Mucosa of stomach (tissue), 1 donor: Measurements from ENCODE around the gene MIPEP.

ENCODE experiments used
- H3K27me3 ChIP-seq: one replicate; pipeline ENCODE4 v1.7.0; 2013; ENCODE audit warnings: mild to moderate bottlenecking, low read length; ENCODE audit not compliant: control insufficient read depth, insufficient read depth
- H3K36me3 ChIP-seq: one replicate; pipeline ENCODE4 v1.7.0; 2013; ENCODE audit warnings: low read length; ENCODE audit not compliant: control insufficient read depth, insufficient read depth
- H3K4me1 ChIP-seq: one replicate; pipeline ENCODE4 v1.7.0; 2013; ENCODE audit warnings: mild to moderate bottlenecking, low read length; ENCODE audit not compliant: control insufficient read depth, insufficient read depth
- H3K4me3 ChIP-seq: one replicate; pipeline ENCODE4 v1.7.0; 2013; ENCODE audit warnings: low read length
- H3K9ac ChIP-seq: one replicate; pipeline ENCODE4 v1.7.0; 2013; ENCODE audit warnings: mild to moderate bottlenecking, low read length, moderate library complexity
- H3K9me3 ChIP-seq: one replicate; pipeline ENCODE4 v1.7.0; 2013; ENCODE audit warnings: mild to moderate bottlenecking, low read length, moderate library complexity; ENCODE audit not compliant: control insufficient read depth
- donor health status: Pancreatic carcinoma.

MIPEP gene

GRCh38 chr13:23724196-23724970 lies 164.8 kb downstream of the MIPEP start:
- Histone ChIP-seq H3K27me3 (no peaks in the 10 kb centered on the region), H3K36me3 (no peaks in the 10 kb centered on the region), H3K4me3 (no peak overlapping the region), H3K9ac (no peak overlapping the region), H3K9me3 (no peaks in the 10 kb centered on the region), H3K4me1 (no peaks in the 10 kb centered on the region)

- Histone ChIP-seq H3K27me3 (no peaks in the 10 kb centered on the region), H3K4me1 (no peaks in the 10 kb centered on the region), H3K36me3 (no peaks in the 10 kb centered on the region), H3K9ac (no peak overlapping the region), H3K9me3 (no peaks in the 10 kb centered on the region), H3K4me3 (no peak overlapping the region)
Measured at GRCh38 chr13:23723471-23723870, 165.7 kb downstream of the MIPEP start.

GRCh38 chr13:23722726-23723453 lies 166.3 kb downstream of the MIPEP start:
- H3K4me1 ChIP-seq = no peaks in the 10 kb centered on the region
- H3K36me3 ChIP-seq = no peaks in the 10 kb centered on the region
- no peak overlapping the region for H3K9ac ChIP-seq
- no peaks in the 10 kb centered on the region for H3K9me3 ChIP-seq
- no peaks in the 10 kb centered on the region for H3K27me3 ChIP-seq
- H3K4me3 ChIP-seq = no peak overlapping the region

- H3K9me3 ChIP-seq = no peaks in the 10 kb centered on the region
- no peaks in the 10 kb centered on the region for H3K36me3 ChIP-seq
- no peak overlapping the region for H3K9ac ChIP-seq
- H3K4me3 ChIP-seq = no peak overlapping the region
- no peaks in the 10 kb centered on the region for H3K27me3 ChIP-seq
- H3K4me1 ChIP-seq = no peaks in the 10 kb centered on the region
Measured at GRCh38 chr13:23718996-23719395, 170.2 kb downstream of the MIPEP start.

GRCh38 chr13:23716401-23716800 lies 172.8 kb downstream of the MIPEP start:
- Histone ChIP-seq H3K9me3 (no peaks in the 10 kb centered on the region), H3K27me3 (no peaks in the 10 kb centered on the region), H3K4me3 (no peak overlapping the region)

GRCh38 chr13:23715762-23716235 lies 173.4 kb downstream of the MIPEP start:
- H3K9ac ChIP-seq = no peak overlapping the region
- H3K9me3 ChIP-seq = no peaks in the 10 kb centered on the region
- H3K36me3 ChIP-seq = no peaks in the 10 kb centered on the region
- no peaks in the 10 kb centered on the region for H3K4me1 ChIP-seq
- H3K27me3 ChIP-seq = no peaks in the 10 kb centered on the region
- no peak overlapping the region for H3K4me3 ChIP-seq

More at GRCh38 chr13:23716401-23716800, 172.8 kb downstream of the MIPEP start:
- Histone ChIP-seq H3K4me1 (no peaks in the 10 kb centered on the region), H3K36me3 (no peaks in the 10 kb centered on the region), H3K9ac (no peak overlapping the region)

GRCh38 chr13:23715092-23715761 lies 174.0 kb downstream of the MIPEP start:
- Histone ChIP-seq H3K9ac (no peak overlapping the region), H3K36me3 (no peaks in the 10 kb centered on the region), H3K4me3 (no peak overlapping the region), H3K27me3 (no peaks in the 10 kb centered on the region), H3K4me1 (no peaks in the 10 kb centered on the region), H3K9me3 (no peaks in the 10 kb centered on the region)

GRCh38 chr13:23714672-23715071 lies 174.5 kb downstream of the MIPEP start:
- no peak overlapping the region for H3K4me3 ChIP-seq
- H3K36me3 ChIP-seq = no peaks in the 10 kb centered on the region
- no peaks in the 10 kb centered on the region for H3K9me3 ChIP-seq
- no peak overlapping the region for H3K9ac ChIP-seq
- no peaks in the 10 kb centered on the region for H3K27me3 ChIP-seq
- H3K4me1 ChIP-seq = no peaks in the 10 kb centered on the region

- H3K36me3 ChIP-seq = no peaks in the 10 kb centered on the region
- no peak overlapping the region for H3K9ac ChIP-seq
- H3K9me3 ChIP-seq = no peaks in the 10 kb centered on the region
- H3K4me1 ChIP-seq = no peaks in the 10 kb centered on the region
- H3K4me3 ChIP-seq = no peak overlapping the region
- H3K27me3 ChIP-seq = no peaks in the 10 kb centered on the region
Measured at GRCh38 chr13:23711355-23711754, 177.8 kb downstream of the MIPEP start.

- Histone ChIP-seq H3K36me3 (no peaks in the 10 kb centered on the region), H3K9me3 (no peaks in the 10 kb centered on the region), H3K4me1 (no peaks in the 10 kb centered on the region), H3K9ac (no peak overlapping the region), H3K4me3 (no peak overlapping the region), H3K27me3 (no peaks in the 10 kb centered on the region)
Measured at GRCh38 chr13:23710366-23710765, 178.8 kb downstream of the MIPEP start.

GRCh38 chr13:23709536-23709935 lies 179.7 kb downstream of the MIPEP start:
- no peaks in the 10 kb centered on the region for H3K9me3 ChIP-seq
- no peaks in the 10 kb centered on the region for H3K36me3 ChIP-seq
- H3K4me3 ChIP-seq = no peak overlapping the region
- no peak overlapping the region for H3K9ac ChIP-seq
- no peaks in the 10 kb centered on the region for H3K4me1 ChIP-seq
- no peaks in the 10 kb centered on the region for H3K27me3 ChIP-seq

- no peaks in the 10 kb centered on the region for H3K9me3 ChIP-seq
- no peaks in the 10 kb centered on the region for H3K27me3 ChIP-seq
- H3K9ac ChIP-seq = no peak overlapping the region
- H3K4me3 ChIP-seq = no peak overlapping the region
- no peaks in the 10 kb centered on the region for H3K36me3 ChIP-seq
- H3K4me1 ChIP-seq = no peaks in the 10 kb centered on the region
Measured at GRCh38 chr13:23707674-23708073, 181.5 kb downstream of the MIPEP start.
